Stimulated activated CD4-positive, alpha-beta T cell treated with anti-CD3 and anti-CD28 coated beads, Interleukin-1b, Interleukin-23, amount 100 ng/mL, for 4 hours (primary cell): ENCODE measurements around the gene CRY2.

Source experiments
- DNase-seq, 2 donors: peaks; one replicate each; pipeline ENCODE4 v3.0.0-alpha.2; 2020; ENCODE audit warnings: low read depth in 2 of 2

Gene CRY2

GRCh38 chr11:45847911-45848316 is 639 bp downstream of the CRY2 start:
- peak in 1 of 2 donors; percentile 8 for DNase-seq

GRCh38 chr11:45848654-45849081 is 1.4 kb downstream of the CRY2 start:
- no peak for DNase-seq

- no peak for DNase-seq
Measured at GRCh38 chr11:45850446-45850845, 3.2 kb downstream of the CRY2 start.

- no peak for DNase-seq
Measured at GRCh38 chr11:45851228-45851627, 4.0 kb downstream of the CRY2 start.

GRCh38 chr11:45852018-45852711 is 4.9 kb downstream of the CRY2 start:
- no peak for DNase-seq

- no peak for DNase-seq
Measured at GRCh38 chr11:45852712-45853101, 5.4 kb downstream of the CRY2 start.

GRCh38 chr11:45853332-45854219 is 6.3 kb downstream of the CRY2 start:
- DNase-seq = no peak

- no peak for DNase-seq
Measured at GRCh38 chr11:45855308-45855707, 8.0 kb downstream of the CRY2 start.

GRCh38 chr11:45856044-45856468 is 8.8 kb downstream of the CRY2 start:
- DNase-seq = no peak

- DNase-seq = no peak
Measured at GRCh38 chr11:45857961-45858474, 10.7 kb downstream of the CRY2 start.

- no peak for DNase-seq
Measured at GRCh38 chr11:45858751-45859398, 11.6 kb downstream of the CRY2 start.

- no peak for DNase-seq
Measured at GRCh38 chr11:45859661-45860140, 12.4 kb downstream of the CRY2 start.

GRCh38 chr11:45860348-45860747 is 13.1 kb downstream of the CRY2 start:
- no peak for DNase-seq

- no peak for DNase-seq
Measured at GRCh38 chr11:45860764-45861510, 13.7 kb downstream of the CRY2 start.

- no peak for DNase-seq
Measured at GRCh38 chr11:45864041-45864440, 16.8 kb downstream of the CRY2 start.

GRCh38 chr11:45869551-45869950 is 22.3 kb downstream of the CRY2 start:
- DNase-seq = no peak

- no peak for DNase-seq
Measured at GRCh38 chr11:45870706-45871105, 23.4 kb downstream of the CRY2 start.

- DNase-seq = no peak
Measured at GRCh38 chr11:45871638-45872037, 24.4 kb downstream of the CRY2 start.

- DNase-seq = peak in 1 of 2 donors; percentile 10
Measured at GRCh38 chr11:45872651-45873356, 25.5 kb downstream of the CRY2 start.

- no peak for DNase-seq
Measured at GRCh38 chr11:45876401-45876800, 29.1 kb downstream of the CRY2 start.

- no peak for DNase-seq
Measured at GRCh38 chr11:45877221-45877620, 29.9 kb downstream of the CRY2 start.
